ENCODE results near the gene DACT3.

The DACT3 gene, protein sequence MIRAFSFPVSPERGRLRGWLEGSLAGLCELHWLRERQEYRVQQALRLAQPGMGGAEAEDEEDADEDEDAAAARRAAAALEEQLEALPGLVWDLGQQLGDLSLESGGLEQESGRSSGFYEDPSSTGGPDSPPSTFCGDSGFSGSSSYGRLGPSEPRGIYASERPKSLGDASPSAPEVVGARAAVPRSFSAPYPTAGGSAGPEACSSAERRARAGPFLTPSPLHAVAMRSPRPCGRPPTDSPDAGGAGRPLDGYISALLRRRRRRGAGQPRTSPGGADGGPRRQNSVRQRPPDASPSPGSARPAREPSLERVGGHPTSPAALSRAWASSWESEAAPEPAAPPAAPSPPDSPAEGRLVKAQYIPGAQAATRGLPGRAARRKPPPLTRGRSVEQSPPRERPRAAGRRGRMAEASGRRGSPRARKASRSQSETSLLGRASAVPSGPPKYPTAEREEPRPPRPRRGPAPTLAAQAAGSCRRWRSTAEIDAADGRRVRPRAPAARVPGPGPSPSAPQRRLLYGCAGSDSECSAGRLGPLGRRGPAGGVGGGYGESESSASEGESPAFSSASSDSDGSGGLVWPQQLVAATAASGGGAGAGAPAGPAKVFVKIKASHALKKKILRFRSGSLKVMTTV

GRCh38 chr19:46661020-46661731 is at the start of gene DACT3:
DACT3 (minus strand) TSS chr19:46661182; CDS start chr19:46661064, 118 bp downstream.
- peak; percentile 100 for DNase-seq

- DNase-seq = no peak
These were observed 49.7 kb upstream of the DACT3 start for GRCh38 chr19:46710687-46711086.

DNA sequence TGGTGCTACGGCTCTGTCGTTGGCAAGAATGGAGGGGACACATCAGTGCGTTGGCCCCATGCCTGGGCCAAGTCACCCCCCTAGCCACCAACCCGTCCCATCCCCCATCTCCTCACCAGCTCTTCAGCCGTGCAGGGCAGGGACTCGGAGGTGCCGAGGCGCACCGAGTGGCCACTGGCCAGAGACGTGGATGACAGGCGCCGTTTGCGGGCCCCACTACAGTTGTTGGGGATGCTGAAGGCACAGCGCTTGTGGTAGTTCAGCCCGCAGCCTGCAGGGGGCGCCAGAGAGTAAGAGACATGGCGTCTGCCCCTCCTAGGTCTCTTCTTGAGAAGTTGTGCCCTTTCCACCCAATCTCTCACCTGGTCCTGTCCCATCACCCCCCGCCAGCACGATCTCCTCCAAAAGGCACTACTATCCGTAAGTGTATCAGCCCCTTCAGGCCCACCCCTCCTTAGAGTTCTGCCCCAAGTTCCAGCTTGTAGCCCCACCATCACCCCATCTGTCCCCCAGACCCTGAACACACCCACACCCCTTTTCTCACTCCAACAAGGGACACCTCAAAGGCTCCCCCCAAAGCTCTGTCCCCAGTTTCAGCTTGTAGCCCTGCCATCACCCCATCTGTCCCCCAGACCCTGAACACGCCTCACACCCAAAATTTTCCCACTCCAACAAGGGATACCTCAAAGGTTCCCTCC is 43.5 kb upstream of the DACT3 start:
- DNase-seq = peak; percentile 94

- DNase-seq = no peak
These were observed 39.7 kb upstream of the DACT3 start for GRCh38 chr19:46700704-46701103.

GRCh38 chr19:46698395-46699321 is 37.7 kb upstream of the DACT3 start:
- no peak for DNase-seq

DNA sequence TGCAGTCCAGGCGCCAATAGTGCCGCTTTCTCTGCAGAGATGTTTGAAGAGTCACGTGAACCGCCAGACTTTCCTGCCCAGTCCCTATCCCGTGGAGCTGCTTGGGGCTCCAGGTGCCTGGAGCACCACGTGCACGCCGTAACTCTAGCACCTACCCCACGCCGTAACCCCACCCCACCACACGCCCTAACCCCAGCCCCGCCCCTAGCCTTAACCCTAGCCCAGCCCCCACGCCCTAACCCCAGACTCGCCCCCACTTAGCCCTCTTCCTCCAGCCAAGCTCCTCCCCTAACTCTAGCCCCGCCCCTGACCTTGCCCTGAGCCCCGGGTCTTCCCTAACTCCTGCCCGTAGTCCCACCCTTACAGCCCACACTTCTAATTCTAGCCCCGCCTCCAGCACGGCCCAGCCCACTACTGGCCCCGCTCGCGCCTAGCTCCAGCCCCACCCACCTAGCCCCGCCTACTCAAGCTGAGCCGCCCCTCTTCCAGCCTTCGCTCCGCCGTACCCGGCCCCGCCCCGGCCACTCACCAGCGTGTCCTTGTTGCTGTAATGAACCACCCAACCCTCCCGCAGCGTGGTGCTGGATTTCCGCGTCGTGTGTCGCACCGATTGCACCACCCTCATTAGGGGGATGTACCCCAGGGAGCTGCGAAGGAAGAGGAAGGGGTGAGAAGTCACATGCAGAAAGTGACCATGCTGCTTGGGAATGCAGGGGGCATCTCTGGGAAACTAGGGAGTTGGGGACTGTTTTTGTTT is 36.4 kb upstream of the DACT3 start:
- DNase-seq = no peak

- DNase-seq = no peak
These were observed 35.9 kb upstream of the DACT3 start for GRCh38 chr19:46696866-46697203.

DNA sequence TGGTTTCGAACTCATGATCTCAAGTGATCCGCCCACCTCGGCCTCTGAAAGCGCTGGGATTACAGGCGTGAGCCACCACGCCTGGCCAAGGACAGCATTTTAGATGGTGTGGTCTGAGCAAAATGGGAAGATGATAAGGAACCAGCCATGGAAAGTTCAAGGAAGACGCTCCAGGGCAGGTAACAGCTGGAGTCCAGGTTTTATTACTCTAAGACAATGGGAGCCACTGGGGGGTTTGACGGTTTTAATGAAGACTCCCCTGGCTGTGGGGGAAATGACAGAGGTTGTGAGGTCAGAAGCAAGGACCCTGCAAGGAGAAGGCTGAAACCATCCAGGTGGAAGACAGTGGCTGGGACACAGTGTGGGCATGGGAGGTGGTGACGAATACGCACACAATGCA is 35.1 kb upstream of the DACT3 start:
- no peak for DNase-seq

DNA sequence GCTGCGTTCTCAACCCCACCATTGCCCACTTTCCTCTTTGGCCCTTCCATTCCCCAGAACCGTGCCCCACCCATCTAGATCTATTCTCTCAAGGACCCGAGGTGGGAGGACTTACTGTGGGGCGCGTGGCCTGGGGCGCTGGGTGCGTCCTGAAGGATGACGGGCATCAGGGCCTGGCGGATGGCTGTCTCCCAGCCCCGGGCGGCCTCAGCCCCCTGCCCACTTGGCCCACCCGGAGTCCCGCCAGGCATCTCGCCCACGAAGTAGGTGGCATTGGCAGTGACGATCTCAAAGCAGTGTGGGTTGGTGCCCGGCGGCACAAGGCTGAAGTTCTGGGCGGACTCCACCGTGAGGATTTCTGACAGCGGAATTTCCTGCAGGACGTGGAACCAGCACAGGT is 32.8 kb upstream of the DACT3 start:
- no peak for DNase-seq

- DNase-seq = no peak
These were observed 32.1 kb upstream of the DACT3 start for GRCh38 chr19:46692918-46693722.

GRCh38 chr19:46691948-46692347 is 31.0 kb upstream of the DACT3 start:
- DNase-seq = no peak

- no peak for DNase-seq
These were observed 30.1 kb upstream of the DACT3 start for GRCh38 chr19:46691104-46691503.

GRCh38 chr19:46689358-46689757 is 28.4 kb upstream of the DACT3 start:
- no peak for DNase-seq

DNA sequence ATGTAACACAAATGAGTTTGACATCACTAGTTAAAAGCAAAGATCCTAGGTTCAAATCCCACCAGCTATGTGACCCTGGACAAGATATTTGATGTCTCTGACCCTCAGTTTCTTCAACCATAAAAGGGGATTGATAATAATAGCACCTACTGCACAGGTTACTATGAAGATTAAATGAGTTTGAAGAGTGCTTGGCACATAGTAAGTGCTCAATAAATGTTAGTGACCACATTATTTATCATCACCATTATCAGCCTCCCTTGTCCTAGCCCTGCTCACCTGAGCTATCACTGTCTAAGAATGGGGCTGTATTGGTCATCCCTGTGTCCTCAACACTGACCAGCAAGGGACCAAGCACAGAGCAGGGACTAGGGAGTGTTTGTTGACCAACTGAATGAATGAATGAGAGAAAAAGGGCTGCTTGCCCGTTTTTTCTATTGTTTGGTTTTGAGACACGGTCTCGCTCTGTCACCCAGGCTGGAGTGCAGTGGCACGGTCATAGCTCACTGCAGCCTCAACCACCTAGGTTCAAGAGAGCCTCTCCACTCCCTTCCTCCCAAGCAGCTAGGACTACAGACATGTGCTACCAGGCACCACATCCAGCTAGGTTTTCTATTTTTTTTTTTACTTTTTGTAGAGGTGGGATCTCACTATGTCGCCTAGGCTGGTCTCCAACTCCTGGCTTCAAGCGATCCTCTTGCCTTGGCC is 26.6 kb upstream of the DACT3 start:
- no peak for DNase-seq

GRCh38 chr19:46685189-46685588 is 24.2 kb upstream of the DACT3 start:
- no peak for DNase-seq

DNA sequence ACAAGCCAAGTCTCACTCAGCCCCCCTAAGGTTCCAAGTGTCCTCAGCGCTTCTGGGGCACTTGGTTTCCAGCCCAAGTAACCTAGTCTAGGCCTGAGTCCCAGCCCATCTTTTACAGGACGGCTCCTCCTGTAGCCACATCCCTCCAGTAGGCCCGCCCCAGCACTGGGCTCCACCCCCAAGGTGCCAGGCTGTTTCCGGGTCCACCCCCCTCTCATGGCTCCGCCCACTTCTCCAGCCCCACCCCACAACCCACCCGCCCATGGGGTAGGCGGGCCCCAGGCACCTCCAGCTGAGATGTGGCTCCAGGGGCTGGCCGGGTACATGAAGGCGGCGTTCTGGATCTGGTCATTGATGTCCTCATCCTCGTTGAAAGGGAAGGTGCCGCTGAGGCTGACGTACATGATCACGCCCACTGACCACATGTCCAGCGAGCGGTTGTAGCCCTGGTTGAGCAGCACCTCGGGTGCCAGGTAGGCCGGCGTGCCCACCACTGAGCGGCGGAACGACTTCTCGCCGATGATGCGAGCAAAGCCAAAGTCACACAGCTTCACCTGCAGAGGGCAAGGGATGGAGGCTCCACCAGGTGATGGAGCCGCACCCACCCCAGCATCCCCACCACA is 17.2 kb upstream of the DACT3 start:
- DNase-seq = peak; percentile 69

DNA sequence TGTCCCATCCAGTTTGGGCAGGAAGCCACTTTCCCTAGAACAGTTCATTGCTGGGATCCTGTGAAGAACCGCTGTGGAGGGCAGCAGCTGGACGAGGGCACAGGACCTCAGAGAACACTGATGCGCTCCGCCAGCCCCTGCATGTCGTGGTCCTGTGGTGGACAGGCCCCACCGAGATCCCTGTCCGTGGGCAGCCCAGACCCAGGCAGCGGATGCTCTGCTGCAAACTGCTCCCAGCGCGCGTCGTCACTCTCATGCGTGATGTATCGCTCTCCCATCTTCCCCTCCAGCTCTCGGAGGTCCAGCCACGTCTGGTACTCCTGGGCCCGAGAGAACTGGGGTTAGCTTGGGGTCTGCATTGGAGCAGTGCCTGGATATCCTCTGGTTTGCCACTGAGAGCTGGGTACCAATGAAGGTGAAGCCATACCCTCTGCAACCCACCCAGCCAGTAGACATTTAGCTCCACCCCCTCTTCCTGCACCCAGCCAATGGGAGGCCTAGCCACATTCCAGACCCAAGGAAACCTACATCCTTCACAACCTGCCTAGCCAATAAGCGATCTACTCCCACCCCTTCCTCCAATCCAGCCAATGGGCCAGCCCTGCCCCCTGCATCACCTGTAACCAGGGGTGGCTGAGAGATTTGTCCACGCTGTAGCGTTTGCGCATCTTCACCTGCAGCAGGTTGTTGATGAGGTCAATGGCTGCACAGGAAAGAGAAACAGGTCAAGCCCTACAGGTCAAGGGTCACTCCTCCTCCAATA is 13.6 kb upstream of the DACT3 start:
- no peak for DNase-seq

DNA sequence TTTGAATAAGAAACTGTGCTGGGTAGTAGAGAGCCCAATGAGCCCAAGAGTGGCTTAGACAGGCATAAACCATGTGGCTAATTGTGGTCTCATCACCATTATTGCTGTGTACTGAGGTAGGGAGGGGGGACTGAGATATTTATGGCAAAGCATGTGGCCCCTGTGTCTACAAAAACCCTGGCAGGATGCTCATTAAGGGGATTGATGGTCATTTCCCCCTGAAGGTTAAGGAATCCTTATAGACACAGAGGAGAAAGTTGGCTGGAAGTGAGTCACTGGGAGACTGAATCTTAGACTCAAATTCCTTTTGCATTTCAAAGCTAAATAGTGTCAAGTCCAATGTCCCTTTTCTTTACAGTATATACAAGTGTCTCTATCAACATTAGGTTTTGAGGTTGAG is 9.8 kb upstream of the DACT3 start:
- no peak for DNase-seq

DNA sequence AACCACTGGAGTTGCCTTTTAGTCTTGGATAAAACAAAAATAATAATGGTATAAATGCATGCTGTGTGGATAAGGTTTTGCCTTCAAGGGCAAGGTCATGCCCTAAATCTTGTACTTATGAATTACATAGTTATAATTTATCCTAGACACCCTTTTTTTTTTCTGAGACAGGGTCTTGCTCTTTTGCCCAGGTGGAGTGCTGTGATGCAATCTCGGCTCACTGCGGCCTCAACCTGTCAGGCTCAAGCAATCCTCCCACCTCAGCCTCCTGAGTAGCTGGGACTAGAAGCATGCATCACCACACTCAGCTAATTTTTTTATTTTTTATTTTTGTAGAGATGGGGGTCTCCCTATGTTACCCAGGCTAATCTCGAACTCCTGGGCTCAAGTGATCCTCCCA is 7.7 kb upstream of the DACT3 start:
- no peak for DNase-seq
